AG09319 (cell line): ENCODE measurements around the gene MMS22L.

Experiments
- DNase-seq: peaks from one replicate; pipeline ENCODE4 v3.0.0-alpha.2; 2010; ENCODE audit warnings: low read depth; ENCODE audit errors: extremely low read depth
- TF ChIP-seq, protein P1 (sequence below): IDR thresholded peaks from 2 replicates; pipeline ENCODE4 v1.5.1; 2011; ENCODE audit warnings: low read depth, mild to moderate bottlenecking, inconsistent platforms, low read length, moderate library complexity

The MMS22L gene

DNA sequence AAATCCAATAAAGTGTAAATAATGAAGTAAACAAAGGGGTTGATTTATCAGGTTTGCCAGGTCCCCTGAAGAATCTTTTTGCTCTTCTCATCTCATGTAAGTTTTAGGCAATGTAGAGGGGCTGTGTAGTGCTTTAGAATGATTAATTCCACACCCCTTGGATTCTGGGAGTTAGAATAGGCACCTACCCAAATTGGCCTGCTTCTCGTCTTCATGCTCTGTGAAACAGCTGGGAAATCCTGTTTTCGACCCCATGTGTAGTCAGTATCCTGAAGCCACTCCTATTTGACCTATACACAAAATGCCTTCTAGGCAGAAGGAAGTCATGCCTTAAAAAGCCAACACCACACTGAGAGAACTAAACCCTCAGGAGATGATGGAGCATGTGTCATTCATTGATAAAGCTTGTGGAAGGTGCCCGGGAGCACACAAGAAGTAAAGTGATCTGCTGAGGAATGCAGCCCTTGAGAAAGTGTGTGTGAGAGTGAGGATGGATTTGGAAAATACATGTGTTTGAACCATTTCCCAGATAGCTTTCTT lies 187.6 kb downstream of the MMS22L start:
- TF ChIP-seq, protein P1, sequence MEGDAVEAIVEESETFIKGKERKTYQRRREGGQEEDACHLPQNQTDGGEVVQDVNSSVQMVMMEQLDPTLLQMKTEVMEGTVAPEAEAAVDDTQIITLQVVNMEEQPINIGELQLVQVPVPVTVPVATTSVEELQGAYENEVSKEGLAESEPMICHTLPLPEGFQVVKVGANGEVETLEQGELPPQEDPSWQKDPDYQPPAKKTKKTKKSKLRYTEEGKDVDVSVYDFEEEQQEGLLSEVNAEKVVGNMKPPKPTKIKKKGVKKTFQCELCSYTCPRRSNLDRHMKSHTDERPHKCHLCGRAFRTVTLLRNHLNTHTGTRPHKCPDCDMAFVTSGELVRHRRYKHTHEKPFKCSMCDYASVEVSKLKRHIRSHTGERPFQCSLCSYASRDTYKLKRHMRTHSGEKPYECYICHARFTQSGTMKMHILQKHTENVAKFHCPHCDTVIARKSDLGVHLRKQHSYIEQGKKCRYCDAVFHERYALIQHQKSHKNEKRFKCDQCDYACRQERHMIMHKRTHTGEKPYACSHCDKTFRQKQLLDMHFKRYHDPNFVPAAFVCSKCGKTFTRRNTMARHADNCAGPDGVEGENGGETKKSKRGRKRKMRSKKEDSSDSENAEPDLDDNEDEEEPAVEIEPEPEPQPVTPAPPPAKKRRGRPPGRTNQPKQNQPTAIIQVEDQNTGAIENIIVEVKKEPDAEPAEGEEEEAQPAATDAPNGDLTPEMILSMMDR, result no peak
- no peak for DNase-seq

DNA sequence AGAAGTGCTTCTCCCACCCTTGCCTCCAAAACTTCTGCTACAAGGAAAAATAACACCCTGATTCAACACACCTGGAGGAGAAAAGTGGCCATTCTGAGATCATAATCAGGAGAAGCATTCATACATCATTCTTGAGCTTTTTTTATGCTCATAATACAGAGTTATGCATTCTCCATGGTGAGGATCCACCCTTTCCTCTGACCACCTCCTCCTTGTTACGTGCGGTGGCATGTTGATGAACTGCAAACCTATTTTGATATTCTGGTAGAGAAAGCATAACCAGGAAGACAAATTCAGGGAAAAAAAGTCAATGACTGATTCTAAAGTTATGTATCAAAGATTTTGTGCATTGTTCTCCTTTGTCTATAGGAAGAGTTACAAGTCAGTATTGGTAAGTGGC lies 188.6 kb downstream of the MMS22L start:
- TF ChIP-seq, protein P1, result no peak
- DNase-seq, result no peak

DNA sequence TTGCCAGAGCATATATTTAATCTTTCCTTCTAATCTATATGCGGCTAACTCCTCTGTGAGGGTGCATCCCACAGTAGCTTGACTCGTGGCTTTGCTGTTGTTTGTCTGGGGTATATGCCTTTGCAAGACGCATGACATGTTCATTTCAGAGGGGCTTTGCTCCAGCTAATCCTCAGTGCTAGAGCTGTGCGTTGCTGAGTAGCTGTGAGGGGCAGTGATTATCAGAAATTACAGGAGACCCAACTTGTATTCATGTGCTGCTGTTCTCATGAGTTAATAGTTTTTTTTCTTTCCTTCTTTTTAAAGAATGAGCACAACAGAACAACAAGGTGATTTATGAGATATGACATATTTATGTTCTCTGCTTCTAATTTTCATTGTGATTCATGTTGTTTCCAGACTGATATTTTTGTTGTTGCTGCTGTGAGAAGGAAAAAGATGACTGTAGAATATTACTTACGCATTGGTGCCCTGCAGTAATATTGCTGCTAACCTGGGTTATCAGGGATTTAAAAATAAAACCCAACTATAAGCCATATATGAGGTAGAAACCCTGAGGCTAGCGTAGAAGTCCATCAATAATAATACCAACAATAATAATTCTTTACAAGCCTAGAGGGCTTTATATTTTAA lies 190.2 kb downstream of the MMS22L start:
- TF ChIP-seq, protein P1, result no peak
- no peak for DNase-seq
